Gastroesophageal sphincter (tissue), 3 donors: ENCODE data around the gene SF3B3.

ENCODE experiments used
- EP300 ChIP-seq: sonication (generic); formaldehyde crosslinking; IDR thresholded peaks from one replicate; pipeline ENCODE4 v1.6.1; 2017; ENCODE audit warnings: antibody characterized with exemption, mild to moderate bottlenecking
- POLR2A ChIP-seq, 2 donors: fragments of 450-650 bp; IDR thresholded peaks; one replicate each; pipeline ENCODE4 v1.6.1; 2017; ENCODE audit warnings: antibody characterized with exemption in 2 of 2, mild to moderate bottlenecking in 2 of 2, moderate library complexity in 1 of 2
- POLR2AphosphoS5 ChIP-seq: sonication (generic); formaldehyde crosslinking; IDR thresholded peaks from one replicate; pipeline ENCODE4 v1.6.1; 2017; ENCODE audit warnings: antibody characterized with exemption
- TF ChIP-seq, protein P1 (sequence below), 4 experiments: fragments of 200-600 bp in 2 of 4; fragments of 450-650 bp in 2 of 4; sonication (generic) in 1 of 4; IDR thresholded peaks; one replicate each; pipeline ENCODE4 v1.5.1; 2017 to 2019; ENCODE audit warnings: antibody characterized with exemption in 4 of 4, mild to moderate bottlenecking in 2 of 4, moderate library complexity in 2 of 4

DNA sequence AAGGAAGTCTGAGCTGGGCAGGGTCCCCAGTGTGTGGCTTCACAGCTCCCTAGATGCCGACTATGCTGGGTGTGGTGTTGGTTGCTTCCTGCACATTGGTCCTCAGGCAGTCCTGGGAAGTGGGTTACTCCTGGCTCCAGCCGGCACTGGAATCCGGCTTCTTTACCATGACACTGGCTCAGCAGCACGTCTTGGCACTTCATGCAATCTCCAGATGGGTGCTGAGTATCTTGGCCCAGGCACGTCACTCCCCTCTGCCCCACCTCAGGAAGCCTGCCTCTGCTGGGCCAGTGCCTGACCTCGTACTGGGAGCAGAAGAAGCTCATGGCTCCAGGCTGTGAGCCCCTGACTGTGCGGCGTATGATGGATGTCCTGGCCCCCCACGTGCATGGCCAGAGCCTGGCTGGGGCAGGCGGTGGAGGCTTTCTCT lies 44.7 kb upstream of the SF3B3 start:
- TF ChIP-seq, protein P1, sequence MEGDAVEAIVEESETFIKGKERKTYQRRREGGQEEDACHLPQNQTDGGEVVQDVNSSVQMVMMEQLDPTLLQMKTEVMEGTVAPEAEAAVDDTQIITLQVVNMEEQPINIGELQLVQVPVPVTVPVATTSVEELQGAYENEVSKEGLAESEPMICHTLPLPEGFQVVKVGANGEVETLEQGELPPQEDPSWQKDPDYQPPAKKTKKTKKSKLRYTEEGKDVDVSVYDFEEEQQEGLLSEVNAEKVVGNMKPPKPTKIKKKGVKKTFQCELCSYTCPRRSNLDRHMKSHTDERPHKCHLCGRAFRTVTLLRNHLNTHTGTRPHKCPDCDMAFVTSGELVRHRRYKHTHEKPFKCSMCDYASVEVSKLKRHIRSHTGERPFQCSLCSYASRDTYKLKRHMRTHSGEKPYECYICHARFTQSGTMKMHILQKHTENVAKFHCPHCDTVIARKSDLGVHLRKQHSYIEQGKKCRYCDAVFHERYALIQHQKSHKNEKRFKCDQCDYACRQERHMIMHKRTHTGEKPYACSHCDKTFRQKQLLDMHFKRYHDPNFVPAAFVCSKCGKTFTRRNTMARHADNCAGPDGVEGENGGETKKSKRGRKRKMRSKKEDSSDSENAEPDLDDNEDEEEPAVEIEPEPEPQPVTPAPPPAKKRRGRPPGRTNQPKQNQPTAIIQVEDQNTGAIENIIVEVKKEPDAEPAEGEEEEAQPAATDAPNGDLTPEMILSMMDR (IDR thresholded peaks at IDR 0.05): no peak
- TF ChIP-seq POLR2A (IDR thresholded peaks at IDR 0.05) (no peak), POLR2AphosphoS5 (no peak), EP300 (no peak)
